HG03060 (cell line): ENCODE data around the gene PLK3.
"Not testable (repeated sequence)": the region's sequence is repeated elsewhere in the genome, so short reads cannot be mapped to it uniquely, and the experiment has no call there.

Experiments
- ATAC-seq: cut with Tn5 transposase; IDR thresholded peaks from one replicate; pipeline ENCODE4 v1.9.1; 2021; ENCODE audit warnings: low read depth, moderate number of reproducible peaks; ENCODE audit not compliant: unreplicated experiment

Gene PLK3

DNA sequence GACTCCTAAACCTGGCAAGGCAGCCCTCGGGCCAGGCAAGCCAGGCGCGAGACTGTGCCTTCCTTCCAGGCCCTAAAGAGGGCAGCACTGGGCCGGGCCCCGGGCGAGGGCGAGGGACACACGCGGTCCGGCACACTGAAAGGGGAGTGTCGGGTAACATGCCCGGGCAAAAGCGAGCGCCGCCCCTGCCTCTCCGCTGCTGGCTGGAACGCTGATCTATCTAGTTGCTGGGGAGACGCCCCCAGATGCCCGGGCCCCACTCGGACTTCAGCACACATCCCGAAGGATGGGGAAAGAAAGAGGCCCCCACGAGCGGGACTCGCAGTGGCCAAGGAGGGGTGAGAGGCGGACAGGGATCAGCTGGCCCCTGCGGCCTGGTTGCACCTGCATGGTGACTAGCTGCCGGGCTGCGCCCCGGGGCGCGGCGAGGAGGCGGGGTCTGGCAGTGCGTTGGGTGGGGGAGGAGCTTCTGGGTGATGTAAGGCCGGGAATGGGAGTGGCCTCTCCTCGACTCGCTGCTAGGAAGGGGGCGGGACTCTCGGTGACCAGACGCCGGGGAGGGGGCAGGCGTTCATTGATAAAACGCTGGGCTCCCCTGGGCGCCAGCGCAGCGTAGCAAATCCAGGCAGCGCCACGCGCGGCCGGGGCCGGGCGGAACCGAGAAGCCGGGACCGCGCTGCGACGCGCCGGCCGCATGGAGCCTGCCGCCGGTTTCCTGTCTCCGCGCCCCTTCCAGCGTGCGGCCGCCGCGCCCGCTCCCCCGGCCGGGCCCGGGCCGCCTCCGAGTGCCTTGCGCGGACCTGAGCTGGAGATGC, at the start of gene PLK3:
TSS of gene PLK3 (plus strand) at position 608 of the 815 bp plus-strand sequence. CDS start at position 695, 87 bp downstream.
- ATAC-seq = peak; percentile 59

DNA sequence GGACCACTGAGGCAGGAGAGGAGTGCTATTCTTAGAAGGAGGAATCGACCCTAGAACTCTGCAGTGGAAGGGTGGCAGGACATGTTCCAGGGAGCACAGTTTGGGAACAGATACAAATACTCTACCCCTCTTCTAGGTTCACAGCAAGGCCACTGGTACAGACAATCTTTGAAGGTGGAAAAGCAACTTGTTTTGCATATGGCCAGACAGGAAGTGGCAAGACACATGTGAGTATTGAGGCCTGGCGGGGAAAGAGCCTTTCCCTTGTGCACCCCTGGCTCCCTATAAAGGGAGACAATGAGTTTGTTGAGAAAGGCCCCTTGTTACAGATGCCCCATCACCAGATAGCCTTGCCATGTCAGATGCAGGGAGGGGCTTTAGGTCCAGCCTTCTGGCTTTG, 42.8 kb upstream of the PLK3 start:
- ATAC-seq = no peak

DNA sequence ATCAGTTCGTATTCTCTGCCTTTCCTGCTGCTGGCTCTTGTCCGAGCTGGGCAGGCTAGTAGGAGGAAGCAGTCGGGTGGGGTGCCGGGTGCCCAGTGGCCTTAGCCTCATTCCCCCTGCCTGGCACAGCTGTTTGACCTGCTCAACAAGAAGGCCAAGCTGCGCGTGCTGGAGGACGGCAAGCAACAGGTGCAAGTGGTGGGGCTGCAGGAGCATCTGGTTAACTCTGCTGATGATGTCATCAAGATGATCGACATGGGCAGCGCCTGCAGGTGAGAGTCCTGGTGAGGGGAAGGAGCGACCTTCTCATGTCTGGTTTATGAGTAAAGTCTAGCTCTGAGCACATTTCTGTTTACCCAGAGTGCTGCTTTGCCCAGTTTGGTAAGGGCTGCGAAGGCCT, 41.1 kb upstream of the PLK3 start:
- no peak for ATAC-seq

DNA sequence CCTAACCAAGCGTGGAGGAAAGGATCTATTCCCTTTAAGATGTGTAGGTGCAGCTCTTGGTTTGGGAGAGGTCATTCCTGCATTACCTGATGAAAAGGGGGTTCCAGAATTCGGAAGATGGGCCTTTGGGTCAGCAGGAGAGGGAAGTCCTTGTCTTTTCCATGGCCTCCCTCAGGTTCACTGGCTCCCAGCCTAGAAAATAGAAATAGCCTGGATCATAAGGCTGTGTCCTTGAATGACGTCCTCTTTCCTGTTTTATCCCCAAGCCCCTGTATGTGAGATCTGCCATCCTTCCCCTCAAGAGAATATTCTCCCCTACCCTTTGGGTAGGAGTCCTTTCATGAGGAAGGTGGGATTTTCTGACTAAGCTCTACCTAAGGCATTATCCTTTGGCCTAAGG, 39.3 kb upstream of the PLK3 start:
- no peak for ATAC-seq

DNA sequence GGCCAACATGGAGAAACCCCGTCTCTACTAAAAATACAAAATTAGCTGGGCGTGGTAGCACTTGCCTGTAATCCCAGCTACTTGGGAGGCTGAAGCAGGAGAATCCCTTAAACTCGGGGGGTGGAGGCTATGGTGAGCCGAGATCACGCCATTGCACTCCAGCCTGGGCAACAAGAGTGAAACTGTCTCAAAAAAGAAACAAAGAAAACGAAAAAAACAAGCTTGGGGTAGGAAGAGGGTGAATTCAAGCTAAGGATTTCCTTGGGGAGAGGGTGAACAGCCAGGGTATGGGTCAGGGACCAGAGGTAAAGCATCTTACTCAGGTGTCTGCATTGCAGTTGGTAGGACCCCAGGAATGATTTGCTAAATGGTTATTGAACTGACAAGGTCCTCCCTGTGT, 33.8 kb upstream of the PLK3 start:
- ATAC-seq = not testable (repeated sequence)

DNA sequence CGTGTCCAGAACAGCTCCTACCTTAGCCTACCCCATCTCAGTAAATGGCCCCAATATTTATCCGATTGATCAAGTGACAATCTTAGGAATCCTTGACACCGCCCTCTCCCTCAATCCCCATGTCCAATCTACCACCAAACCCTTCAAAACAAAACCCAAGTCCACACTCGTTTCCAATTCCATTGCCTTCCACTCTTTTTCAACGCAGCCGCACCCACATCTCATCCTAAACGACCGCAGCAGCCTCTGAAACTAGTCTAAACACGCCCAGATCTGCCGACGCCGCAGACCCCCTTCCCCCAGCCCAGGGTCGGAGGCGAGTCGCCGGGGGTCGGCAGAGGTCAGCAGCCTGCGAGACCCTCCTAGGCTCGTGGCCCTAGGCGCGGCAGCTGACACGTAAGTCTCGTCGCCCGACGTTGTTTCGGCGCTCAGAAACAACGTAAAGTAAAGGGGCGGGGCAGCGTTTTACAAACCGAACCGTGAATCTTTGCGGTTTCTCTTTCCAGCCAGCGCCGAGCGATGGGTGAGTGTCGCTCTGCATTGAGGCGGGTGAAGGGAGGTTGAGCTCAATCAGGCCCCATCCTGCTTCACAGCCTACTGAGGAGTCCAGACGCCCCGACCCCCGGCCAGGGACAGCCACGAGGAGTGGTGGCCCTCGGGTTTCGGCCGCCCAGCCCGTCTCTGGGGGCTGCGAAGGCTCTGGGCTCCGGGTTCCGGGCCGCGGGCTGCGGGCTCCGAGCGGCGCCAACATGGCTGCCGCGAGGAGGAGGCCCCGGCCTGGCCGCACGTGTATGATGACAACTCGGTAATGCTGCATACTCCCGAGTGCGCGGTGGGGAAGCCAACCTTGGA, 24.9 kb upstream of the PLK3 start, which contains the start of gene RPS8:
TSS of gene RPS8 (plus strand) at position 463 of the 852 bp plus-strand sequence. CDS start at position 520, 57 bp downstream.
- ATAC-seq = peak; percentile 69

DNA sequence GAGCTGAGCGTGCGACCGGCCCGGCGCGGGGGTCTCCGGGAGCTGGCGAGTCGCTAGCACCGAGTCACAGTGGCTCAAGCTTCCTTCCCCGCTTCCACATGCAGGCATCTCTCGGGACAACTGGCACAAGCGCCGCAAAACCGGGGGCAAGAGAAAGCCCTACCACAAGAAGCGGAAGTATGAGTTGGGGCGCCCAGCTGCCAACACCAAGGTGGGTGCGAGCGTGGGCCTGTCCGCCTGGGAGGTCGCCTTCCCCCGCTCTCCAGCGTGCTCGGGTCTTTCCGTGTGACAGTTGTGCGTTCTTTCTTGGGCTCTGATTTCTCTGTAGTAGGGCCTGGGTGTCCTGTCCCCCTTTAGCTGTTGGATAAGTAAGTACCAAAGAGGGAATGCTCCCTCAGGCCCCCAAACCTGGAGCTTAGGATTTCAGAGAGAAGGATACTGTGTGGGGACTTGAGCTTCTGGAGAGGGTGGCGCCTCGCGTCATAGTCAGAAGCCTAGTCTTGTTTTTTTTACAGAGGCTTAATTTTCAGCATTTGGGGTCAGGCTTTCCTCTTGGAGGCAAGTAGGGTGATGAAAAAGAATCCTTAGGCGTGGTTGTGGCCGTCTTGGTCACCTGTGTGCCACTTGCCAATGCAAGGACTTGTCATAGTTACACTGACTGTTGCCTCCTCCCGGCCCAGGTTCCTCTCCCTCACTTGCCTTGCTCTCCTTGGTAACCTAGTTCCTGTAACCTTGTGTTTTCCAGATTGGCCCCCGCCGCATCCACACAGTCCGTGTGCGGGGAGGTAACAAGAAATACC, 24.0 kb upstream of the PLK3 start:
- ATAC-seq = no peak

DNA sequence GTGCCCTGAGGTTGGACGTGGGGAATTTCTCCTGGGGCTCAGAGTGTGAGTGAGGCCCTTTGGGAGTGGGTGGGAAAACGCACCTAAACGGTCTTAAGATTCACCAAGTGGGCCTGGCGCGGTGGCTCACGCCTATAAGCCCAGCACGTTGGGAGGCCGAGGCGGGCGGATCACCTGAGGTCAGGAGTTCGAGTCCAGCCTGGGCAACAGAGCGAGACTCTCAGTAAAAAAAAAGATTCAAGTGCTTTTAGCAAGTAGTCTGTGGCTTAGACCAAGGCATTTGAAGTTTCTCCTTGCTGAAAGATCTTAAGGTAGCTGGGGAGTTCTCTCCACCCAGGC, 23.5 kb upstream of the PLK3 start:
- ATAC-seq = no peak

DNA sequence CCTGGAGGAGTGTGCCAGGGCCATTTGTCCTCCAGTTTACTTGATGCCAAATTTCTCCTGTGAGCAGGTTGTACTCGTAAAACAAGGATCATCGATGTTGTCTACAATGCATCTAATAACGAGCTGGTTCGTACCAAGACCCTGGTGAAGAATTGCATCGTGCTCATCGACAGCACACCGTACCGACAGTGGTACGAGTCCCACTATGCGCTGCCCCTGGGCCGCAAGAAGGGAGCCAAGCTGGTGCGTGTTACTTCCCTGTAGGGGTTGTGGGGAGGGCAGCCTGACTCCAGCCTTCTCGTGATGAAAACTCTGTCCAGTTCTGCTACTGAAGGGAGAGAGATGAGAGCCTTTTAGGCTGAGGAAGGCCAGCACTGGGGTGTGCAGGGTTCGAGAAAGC, 22.6 kb upstream of the PLK3 start:
- no peak for ATAC-seq

DNA sequence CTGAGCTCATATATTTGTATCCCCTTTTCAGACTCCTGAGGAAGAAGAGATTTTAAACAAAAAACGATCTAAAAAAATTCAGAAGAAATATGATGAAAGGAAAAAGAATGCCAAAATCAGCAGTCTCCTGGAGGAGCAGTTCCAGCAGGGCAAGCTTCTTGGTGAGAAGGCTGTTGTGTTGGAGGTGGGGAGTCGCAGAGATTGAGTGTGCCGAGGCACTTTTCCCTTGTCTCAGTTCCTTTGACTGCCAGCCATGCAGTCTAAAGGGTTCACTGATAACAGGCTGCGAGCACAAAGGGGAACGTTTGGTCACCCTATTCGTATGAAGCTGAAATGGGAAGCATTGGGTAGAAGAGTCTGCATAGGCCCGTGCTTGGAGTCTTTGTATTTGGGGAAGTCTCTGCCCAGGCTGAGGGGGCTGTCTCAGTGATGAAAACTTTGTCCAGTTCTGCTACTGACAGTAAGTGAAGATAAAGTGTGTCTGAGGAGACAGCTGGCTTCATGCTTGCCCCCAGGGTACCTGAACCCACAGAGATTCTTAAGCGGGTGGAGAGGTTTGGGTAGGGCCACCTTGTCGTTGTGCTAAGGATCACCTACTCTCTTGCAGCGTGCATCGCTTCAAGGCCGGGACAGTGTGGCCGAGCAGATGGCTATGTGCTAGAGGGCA, 22.1 kb upstream of the PLK3 start:
- no peak for ATAC-seq

DNA sequence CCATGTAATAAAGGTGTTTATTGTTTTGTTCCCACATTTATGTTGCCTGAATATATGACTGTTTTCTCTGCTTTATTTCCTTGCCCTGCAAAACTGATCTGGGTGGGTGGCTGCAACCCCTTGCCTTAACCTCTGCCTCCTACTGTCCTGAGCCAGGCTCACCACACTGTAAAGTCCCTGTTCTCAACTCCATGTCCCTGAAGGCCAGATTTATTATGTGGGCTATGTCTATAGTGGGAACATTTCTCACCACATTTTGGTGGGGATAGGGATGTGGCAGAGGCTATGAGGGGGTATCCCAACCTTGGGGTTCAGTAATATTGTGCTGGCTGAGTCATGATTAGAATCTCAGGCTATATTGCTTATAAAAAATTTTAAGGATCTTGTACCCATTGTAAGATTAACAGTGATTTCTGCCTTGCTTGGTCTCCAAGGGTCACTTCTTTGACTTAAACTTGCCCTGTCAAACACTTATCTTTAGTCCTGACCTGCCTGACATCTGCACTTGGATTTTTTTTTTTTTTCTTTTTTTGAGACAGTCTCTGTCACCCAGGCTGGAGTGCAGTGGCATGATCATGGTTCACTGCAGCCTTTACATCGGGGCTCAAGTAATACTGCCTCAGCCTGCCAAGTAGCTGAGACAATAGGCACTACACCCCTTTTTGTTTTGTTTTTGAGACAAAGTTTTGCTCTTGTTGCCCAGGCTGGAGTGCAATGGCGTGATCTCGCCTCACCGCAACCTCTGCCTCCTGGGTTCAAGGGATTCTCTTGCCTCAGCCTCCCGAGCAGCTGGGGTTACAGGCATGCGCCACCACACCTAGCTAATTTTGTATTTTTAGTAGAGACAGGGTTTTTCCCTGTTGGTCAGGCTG, 21.2 kb upstream of the PLK3 start:
- ATAC-seq = no peak

DNA sequence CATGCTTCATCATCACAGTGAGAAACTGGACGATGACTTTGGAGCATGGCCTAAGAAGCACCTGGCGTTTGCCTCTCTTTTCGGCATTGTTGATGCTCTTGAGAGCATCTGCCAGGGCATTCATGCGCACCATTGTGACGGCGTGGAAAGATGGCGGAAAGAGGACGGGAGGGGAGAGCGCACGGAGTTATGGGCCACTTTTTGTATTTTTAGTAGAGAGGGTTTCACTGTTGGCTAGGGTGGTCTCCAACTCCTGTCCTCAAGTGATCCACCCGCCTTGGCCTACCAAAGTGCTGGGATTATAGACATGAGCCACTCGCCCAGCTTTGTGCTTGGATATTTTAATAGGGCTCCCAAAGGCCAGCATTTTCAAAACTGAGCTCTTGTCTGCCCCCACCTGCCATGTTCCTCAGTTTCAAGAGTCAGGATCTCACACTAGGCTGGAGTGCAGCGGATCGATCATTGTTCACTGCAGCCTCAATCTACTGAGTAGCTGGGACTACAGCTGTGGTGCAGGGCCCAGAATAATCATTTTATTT, 19.5 kb upstream of the PLK3 start:
- no peak for ATAC-seq

DNA sequence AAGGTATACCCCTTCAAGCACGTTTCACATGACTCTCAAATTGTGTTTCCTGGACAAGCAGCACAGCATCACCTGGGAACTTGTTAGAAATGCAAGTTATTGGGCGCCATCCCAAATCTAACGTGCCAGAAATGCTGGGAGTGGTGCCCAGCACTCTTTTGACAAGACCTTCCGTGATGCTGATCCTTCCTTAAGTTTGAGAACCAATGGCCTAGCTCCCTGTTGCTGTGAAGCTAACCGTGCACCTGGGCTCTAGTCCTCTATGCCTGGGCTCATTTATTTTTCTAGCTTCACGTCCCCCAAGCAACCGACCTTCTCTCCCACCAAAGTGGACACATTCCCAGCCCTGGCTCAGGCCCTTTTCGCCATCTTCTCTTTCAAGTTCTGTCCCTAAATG, 16.5 kb upstream of the PLK3 start:
- no peak for ATAC-seq

DNA sequence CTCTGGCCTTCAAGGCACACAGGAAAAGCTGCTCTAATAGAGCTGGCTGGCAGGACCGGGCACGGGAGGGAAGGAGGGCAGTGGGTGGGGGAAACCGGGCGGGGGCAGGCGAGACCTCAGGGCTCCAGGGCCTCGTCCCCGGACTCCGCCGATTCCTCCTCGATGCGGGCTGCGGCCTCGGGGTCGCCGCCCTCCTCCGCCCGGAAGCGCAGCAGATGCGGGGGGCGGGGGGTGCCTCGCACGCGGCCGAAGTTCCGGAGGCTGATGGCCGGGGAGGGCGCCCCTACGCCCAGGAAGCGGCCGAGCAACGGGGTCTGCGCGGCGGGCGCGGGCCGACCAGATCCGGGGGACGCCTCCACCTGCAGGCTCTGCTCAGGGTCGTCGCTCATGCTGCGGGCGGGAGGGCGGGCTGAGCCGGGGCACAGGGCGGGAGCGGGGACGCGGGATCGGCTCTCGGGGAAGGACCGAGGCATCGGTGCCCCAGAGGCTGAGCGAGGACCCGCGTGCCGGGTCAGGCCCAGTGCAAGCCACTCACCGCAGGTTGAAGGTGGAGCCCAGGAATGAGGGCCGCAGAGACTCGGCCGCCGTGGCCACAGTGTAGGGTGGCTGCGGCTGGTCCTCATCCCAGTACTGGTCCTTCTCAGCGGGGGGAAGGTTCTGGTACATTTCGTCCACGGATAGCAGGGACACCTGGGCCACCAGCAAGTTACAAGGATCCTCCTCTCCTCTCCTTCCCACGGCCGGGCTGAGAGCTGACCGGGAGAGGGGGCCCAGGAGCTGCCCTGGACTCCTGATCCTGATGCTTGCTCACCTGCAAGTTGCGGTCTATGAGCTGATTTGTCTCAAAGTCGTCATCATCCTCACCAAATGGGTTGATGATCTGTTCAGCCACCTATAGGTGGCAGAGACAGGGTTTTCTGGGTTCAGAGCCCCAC, 15.8 kb upstream of the PLK3 start:
- ATAC-seq = no peak

DNA sequence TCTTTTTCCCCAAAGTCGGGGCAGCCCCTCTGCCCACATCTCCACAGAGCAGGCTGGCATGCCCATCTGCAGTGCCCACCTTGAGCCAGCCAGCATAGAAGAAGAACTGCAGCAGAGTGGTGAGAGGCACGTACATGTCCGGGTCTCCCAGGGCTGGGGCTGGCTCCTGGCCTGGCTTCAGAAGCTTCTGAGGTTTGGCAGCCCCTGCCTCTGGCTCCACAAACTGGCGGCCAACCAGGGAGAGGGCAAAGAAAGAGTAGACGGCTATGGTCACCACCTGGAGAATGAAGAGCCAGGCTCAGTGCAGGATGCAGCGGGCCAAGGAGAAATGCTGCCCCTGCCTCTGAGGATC, 15.2 kb upstream of the PLK3 start:
- no peak for ATAC-seq

DNA sequence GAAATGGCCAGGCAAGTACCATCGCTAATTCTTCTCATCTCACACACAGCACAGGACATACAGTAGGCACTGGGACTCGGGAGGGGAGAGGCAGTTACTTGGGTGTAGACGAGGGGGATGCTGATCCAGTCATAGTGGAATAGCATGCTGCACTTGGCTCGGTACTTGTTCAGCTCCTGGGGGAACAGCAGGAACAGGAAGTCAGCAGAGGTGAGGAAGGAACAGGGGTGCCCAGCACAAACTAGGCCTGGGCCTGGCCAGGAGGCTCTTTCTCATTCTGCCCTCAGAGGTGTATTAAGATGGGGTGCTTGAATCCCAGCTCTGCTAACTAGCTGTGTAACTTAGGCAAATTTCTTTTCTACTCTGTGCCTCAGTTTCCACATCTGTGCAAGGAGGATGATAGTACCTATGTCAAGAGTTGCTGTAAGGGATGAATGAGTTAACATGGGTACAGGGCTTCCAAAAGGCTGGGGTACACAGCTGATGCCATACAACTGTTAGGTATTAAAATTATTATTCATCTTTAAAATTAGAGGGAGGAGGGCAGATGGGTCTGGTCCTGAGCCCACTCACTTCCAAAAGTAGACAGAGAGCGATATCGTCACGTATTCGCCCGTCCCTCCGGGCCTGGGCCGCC, 14.6 kb upstream of the PLK3 start:
- ATAC-seq = no peak

DNA sequence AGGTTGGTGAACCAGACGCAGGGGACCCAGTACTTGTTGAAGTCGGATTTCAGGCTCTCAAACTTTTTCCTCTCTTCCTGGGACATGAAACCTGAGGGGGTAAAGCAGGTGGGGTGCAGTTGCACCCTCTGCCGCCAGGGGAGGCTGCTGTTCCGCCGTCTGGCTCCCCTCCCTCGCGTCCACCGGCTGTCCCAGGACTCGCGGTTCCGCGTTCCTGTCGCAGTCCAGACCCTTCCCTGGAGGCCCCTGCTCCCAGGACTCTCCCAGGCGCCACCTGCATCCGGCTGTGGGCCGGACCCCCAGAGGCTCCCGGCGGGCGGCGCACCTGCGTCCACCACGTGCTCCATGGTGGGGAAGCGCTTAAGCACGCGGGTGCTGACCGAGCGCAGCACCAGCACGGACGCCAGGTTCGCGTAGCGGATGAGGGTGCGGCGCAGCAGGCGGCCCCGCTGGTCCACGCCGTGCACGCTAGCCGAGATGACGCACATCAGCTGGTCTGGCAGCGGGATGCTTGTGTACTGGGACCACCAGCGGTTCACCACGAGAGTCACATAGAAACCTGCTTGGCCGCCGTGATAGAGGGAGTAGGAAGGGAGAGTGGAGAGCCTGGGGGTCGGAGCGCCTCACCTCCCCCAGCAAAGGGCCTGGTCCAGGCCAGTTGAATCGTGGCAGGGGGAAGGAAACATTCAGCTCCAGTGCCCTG, 13.9 kb upstream of the PLK3 start:
- no peak for ATAC-seq
